Measurements from ENCODE around the gene NSUN4.

DNA sequence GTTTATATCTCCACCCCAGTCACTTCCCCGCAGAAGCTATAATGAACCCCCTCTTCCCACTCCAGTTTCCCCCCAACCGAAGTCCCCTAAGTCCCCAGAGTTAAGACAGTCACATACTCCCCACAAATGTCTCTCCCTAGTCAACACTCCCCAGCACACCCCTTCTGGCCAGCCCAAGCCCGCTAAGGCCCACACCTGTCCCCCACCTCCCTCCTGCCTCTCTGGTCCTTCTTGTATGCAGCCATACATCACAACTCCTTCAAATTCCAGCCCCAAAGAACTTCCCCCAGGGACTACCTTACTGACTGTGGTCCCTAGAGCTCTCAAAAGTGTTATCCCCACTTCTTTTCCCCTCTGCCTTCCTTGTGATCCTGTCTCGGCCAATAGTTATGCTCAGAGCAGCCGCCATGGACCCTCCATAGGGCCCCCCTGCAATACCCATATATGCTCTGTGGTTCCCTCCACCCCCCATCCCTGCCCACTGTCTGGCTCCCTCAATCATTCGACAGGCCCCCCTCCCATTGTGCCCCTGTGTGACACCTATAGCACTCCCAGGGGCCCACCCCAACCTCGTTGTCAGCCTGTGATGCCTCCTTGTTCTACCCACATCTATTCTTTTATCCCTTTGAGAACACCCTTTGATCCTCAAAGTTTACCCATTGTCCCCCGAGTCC, 2.2 kb downstream of the NSUN4 start:
- TF ChIP-seq, protein P1, sequence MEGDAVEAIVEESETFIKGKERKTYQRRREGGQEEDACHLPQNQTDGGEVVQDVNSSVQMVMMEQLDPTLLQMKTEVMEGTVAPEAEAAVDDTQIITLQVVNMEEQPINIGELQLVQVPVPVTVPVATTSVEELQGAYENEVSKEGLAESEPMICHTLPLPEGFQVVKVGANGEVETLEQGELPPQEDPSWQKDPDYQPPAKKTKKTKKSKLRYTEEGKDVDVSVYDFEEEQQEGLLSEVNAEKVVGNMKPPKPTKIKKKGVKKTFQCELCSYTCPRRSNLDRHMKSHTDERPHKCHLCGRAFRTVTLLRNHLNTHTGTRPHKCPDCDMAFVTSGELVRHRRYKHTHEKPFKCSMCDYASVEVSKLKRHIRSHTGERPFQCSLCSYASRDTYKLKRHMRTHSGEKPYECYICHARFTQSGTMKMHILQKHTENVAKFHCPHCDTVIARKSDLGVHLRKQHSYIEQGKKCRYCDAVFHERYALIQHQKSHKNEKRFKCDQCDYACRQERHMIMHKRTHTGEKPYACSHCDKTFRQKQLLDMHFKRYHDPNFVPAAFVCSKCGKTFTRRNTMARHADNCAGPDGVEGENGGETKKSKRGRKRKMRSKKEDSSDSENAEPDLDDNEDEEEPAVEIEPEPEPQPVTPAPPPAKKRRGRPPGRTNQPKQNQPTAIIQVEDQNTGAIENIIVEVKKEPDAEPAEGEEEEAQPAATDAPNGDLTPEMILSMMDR (conservative IDR thresholded peaks at IDR 0.05 in 1 of 2, IDR thresholded peaks at IDR 0.05 in 1 of 2; ENCODE audit: low read depth in 1 of 2, low read length in 2 of 2): no peak
- no peak for TF ChIP-seq EZH2 (IDR thresholded peaks at IDR 0.05; ENCODE audit: low read length, missing control alignments)
